HG02798 (cell line): Measurements from ENCODE around the gene WDR81.
"Not testable (repeated sequence)": the region's sequence is repeated elsewhere in the genome, so short reads cannot be mapped to it uniquely, and the experiment has no call there.

Experiments
- ATAC-seq: cut with Tn5 transposase; IDR thresholded peaks from one replicate; pipeline ENCODE4 v1.9.1; 2021; ENCODE audit warnings: mild to moderate bottlenecking; ENCODE audit not compliant: unreplicated experiment, poor library complexity

Gene WDR81

GRCh38 chr17:1724351-1724868, at the start of gene WDR81:
Gene WDR81 (plus strand): TSS chr17:1724704. CDS start chr17:1724960, 256 bp downstream.
- peak; percentile 66 for ATAC-seq

- no peak for ATAC-seq
Measured at GRCh38 chr17:1676401-1676800, 48.1 kb upstream of the WDR81 start.

GRCh38 chr17:1683459-1683858, 41.0 kb upstream of the WDR81 start:
- no peak for ATAC-seq

- ATAC-seq: peak; percentile 99
Measured at GRCh38 chr17:1684378-1685189, 39.9 kb upstream of the WDR81 start, which contains the start of gene PRPF8. Gene PRPF8 (minus strand): TSS chr17:1684867. CDS start chr17:1684571, 296 bp downstream.

- no peak for ATAC-seq
Measured at GRCh38 chr17:1686086-1686485, 38.4 kb upstream of the WDR81 start.

- ATAC-seq: not testable (repeated sequence)
Measured at GRCh38 chr17:1688405-1688804, 36.1 kb upstream of the WDR81 start.

GRCh38 chr17:1690544-1691221, 33.8 kb upstream of the WDR81 start:
- no peak for ATAC-seq

GRCh38 chr17:1693339-1693738, 31.2 kb upstream of the WDR81 start:
- ATAC-seq: no peak

GRCh38 chr17:1695365-1695764, 29.1 kb upstream of the WDR81 start:
- no peak for ATAC-seq

- ATAC-seq: no peak
Measured at GRCh38 chr17:1697681-1698080, 26.8 kb upstream of the WDR81 start.

- ATAC-seq: not testable (repeated sequence)
Measured at GRCh38 chr17:1699891-1700290, 24.6 kb upstream of the WDR81 start.

- no peak for ATAC-seq
Measured at GRCh38 chr17:1703063-1703462, 21.4 kb upstream of the WDR81 start.

GRCh38 chr17:1705004-1705403, 19.5 kb upstream of the WDR81 start:
- ATAC-seq: no peak

GRCh38 chr17:1707107-1707506, 17.4 kb upstream of the WDR81 start:
- ATAC-seq: no peak

GRCh38 chr17:1708791-1709346, 15.6 kb upstream of the WDR81 start:
- not testable (repeated sequence) for ATAC-seq

- no peak for ATAC-seq
Measured at GRCh38 chr17:1709403-1709951, 15.0 kb upstream of the WDR81 start.

- ATAC-seq: no peak
Measured at GRCh38 chr17:1709971-1710806, 14.3 kb upstream of the WDR81 start, which contains the start of gene TLCD2. Gene TLCD2 (minus strand): TSS chr17:1710377. CDS start chr17:1710242, 135 bp downstream.

GRCh38 chr17:1710807-1711553, 13.5 kb upstream of the WDR81 start:
- ATAC-seq: no peak

- no peak for ATAC-seq
Measured at GRCh38 chr17:1711804-1712203, 12.7 kb upstream of the WDR81 start.
